T-helper 2 cell treated with Interferon-gamma antibody and Interleukin-4, amounts not matched to agents 100 ng/mL and 5 ng/mL, for 36 hours (primary cell): Measurements from ENCODE around the gene CBFA2T3. TPM values are rescaled to one million over a fixed set of nuclear protein-coding genes. Genes with fewer than 3 reads are reported as not detected.

Source experiments
- intact Hi-C: fragments of 100-400 bp; cut with micrococcal nuclease; formaldehyde crosslinking; loops from one replicate; pipeline ENCODE4 v1.15.1; 2023
- total RNA-seq: library from RNA; stranded (reverse); gene quantifications from 2 replicates; pipeline ENCODE4 v1.2.3, GENCODE V29; 2022

The CBFA2T3 gene
- total RNA-seq, 1 donor from 2014 or later: 0.73 TPM

DNA sequence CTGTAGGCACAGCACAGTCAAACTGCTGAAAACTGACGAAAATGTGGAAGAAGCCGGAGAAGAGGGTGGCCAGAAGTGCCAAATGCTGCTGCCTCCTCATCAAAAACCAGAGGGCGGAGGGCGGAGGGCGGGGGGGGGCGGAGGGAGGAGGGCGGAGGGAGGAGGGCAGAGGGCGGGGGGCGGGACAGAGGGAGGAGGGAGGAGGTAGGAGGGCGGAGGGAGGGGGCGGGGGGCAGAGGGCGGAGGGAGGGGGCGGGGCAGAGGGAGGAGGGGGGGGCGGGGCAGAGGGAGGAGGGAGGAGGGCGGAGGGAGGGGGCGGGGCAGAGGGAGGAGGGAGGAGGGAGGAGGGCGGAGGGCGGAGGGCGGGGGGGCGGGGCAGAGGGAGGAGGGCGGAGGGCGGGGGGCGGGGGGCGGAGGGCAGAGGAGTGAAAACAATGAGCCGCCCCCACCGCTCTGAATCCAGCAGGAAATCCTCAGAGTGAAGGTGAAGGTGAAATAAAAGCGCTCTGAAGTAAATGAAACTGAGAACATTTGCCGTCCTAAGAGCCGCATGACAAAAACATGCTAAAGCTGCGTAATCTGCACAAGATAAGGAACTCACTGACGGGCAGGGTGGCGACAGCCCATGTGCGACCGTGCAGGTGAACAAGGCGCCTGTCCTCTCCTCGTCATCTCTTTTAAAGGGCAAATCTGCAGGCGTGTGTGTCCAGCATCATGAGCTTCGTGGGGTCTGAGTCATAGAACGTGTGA, 22.6 kb upstream of the CBFA2T3 start:
- intact Hi-C loops: no loop called here

DNA sequence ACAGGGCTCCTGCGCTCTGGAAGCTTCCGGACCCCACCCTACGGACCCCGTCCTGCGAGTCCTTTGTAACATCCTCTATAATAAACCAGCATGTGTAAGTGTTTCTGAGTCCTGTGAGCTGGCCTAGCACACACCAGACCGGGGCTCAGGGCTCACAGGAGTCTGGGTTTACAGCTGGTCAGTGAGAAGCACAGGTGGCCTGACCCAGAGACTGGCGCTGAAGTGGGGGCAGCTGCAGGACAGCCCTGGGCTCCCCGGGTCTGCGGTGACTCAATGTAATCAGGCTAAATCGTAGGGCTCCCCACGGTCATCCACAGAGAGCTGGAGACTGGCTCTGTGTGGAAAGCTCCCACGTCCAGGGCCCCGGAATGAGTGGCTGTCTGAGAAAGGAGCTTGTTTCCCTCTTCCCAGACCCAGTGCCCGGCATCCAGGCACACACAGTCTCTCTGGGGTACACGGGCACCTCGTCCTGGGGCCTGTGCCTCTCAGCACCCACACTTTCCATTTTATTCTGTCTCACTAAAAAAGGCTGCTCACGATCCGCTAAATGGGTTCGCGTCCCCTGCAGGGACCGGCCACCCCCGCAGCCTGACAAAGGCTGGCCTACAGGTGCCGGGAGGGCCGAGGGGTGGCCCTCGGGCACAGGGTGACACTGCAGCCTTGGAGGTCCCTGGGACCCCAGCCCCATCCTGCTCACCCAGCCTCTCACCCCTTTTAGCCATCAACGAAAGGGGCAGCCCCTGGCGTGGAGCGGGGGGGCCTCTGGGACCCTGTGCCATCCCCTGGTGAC, 18.9 kb upstream of the CBFA2T3 start:
- intact Hi-C loops: no loop called here

DNA sequence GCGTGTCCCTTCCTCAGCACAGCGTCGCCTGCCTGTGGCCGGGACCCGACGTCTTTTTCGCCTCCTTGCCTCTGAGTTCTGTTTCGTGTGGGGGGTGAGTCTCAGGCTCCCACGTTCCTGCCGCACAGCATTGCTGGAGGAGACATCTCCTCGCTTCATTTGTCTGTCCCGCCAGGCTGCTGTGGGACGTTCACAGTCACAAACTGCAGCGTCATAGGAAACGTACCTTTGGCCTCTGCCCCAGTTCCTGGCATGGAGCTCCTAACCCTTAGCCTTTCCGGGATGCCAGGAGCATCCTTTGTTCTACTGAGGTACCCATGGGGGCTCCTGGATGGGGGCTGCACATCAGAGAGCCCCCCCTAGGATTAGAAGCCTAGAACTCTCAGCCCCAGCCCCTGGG, 18.2 kb upstream of the CBFA2T3 start:
- intact Hi-C loops: no loop called here

DNA sequence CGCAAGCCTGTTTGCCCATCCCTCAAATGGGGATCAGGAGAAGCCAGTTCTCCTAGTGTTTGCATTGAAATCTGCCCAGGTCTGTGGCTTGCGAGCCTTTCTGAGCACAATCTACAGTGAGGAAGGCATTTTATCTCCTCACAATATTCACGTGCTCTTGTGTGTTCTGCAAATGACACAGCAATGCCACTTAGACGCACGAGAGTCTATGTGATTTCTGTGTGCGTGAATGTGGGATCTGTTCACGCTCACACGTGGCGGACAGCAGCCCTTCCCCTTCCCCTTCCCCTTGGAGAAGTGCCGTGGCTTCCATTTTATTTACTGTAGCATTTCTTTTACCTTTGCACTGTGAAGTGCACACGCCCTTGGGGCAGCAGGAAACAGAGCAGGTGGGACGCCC, 17.7 kb upstream of the CBFA2T3 start:
- intact Hi-C loops: no loop called here

DNA sequence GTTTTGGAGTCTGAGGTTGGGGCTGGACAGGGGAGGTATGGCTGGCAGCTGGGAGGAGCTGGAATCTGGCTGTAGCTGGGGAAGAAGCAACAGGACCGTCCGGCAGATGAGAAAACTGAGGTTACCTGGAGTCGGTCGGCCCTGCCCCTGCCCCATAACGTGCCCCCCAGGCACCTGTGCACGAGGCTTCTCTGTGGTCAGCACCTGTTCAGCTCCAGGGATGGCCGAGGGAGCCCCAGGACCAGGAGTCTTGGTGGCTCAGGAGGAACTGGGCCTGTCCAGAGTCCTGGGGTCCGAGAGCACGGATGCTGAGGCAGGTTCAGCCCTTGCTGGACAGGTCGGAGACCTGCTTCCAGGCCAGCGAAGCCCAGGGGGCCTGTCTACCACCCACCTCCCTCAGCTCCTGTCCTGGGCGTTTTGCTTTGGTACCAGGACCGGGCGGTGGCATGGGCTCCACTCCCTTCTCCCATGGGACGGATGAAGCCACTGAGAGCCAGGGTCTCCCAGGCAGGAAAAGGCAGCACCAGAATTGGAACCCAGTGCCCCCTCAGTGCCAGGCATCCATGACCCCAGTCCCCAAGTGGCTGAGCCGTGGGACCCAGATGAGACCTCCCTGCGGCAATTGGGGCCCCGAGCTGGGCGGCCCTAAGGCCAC, 17.1 kb upstream of the CBFA2T3 start:
- intact Hi-C loops: no loop called here

DNA sequence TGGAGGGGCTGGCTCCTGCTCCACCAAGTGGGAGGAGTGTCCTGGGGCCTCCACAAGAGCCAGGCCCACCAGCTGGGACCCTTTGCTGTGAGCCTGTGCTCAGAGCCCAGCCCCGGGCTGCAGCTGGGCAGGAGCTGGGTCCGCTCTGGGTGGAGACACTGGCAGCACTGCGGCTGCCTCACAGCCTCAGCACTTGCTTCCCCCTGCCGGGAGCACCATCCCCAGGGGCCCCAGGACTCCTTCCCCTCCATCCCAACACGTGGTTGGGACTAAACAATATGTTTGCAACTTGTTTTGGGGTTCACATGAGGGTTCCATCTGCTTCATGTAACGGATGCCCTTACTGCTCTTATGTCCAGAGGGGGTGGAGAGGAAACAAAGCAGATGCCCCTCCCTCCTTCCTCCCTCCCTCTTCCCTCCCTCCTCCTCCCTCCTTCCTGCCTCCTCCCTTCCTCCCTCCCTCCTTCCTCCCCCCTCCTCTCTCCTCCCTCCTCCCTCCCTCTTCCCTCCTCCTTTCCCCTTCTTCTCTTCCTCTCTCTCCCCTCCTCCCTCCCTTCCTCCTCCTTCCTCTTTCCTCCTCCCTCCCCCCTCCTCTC, 16.3 kb upstream of the CBFA2T3 start:
- intact Hi-C loops: no loop called here

DNA sequence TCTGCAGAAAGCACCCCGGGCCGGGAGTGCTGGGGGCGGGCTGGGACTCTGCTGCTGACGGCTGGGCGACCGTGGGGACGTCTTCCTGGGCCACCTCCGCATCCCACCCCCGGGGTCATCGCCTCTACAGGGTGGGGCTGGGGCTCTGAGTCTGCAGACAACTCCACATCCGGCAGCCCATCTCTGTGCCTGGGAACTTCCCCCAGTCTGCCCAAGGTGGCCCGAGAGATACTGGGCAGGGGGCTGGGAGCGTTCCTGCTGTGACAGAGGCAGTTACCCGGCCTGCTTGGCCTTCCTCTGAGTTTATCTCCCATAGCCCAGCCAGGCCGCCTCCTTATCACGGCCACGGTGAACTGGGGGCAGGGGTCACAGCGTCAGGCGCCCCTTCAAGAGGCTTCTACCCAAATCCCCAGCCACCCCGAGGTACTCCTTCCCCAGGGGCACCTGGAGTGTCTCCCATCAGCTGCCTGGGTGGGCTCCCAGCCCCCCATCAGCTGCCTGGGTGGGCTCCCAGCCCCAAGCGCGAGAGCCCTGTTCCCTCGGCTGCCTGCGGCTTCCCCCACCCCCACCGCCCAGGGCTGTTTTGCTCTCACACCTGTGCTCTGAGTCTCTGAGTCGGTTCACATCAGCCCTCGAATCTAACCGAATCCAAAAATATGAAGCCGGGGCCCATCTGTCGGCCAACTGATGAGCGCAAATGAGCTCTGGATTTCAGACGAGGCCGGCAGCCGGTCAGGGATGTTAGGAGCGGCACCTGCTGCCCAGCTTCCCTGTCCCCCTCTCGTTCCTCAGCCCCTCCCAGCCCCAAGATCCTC, 15.6 kb upstream of the CBFA2T3 start:
- intact Hi-C loops: no loop called here

DNA sequence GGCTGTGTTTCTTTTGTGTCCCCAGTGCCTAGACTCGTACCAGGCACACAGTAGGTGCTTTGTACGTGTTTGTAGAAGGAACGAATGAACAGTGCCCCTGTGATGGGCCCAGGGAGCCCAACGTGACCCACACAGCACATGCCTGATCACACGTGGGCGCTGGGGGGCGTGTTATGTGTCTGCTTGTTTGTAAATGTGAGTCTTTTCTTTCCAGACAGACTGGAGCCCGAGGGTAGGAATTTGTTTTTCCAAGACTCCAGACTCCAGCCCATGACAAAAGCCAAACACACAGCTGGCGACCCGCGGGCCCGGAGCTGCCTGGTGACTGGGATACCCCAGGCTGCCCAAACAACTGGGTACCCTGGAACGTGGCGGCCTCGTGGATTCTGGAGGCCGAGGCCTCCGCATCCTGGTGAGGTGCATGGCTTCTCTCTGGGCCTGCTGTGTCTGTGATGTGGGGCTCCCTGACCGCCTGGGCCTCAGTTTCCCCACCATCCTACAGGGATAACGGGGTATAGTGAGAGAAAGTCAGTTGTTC, 14.9 kb upstream of the CBFA2T3 start:
- intact Hi-C loops: no loop called here

DNA sequence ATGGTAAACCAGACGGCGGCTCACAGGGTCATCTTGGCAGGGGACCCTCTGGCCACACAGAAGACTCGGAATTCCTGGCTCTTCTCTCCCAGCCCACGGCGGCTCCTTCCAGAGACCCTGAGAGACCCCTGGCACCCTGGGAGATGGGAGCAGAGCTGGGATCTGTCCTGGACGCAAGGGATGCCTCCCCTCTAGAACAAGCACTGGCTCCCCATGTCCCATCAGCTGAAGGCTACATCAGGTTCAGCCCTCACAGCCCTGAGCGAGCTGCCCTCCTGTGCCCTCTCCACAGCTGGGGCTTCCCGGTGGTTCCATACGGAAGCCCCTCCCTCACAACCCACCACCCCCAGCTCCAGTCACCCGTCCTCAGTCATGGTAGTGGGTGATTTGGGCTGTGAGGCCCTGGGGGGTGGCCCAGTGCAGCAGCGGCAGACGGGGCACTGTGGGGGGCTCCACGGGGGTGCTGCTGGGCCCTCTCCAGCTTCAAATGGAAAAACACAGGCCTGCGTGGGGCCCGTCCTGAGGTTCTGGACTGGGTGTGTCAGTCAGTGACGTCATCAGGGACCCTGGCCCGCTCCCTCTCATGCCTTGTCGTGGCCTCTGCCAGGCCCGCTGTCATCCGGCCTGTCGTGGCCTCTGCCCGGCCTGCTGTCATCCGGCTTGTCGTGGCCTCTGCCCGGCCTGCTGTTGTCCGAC, 13.0 kb upstream of the CBFA2T3 start:
- intact Hi-C loops: no loop called here

DNA sequence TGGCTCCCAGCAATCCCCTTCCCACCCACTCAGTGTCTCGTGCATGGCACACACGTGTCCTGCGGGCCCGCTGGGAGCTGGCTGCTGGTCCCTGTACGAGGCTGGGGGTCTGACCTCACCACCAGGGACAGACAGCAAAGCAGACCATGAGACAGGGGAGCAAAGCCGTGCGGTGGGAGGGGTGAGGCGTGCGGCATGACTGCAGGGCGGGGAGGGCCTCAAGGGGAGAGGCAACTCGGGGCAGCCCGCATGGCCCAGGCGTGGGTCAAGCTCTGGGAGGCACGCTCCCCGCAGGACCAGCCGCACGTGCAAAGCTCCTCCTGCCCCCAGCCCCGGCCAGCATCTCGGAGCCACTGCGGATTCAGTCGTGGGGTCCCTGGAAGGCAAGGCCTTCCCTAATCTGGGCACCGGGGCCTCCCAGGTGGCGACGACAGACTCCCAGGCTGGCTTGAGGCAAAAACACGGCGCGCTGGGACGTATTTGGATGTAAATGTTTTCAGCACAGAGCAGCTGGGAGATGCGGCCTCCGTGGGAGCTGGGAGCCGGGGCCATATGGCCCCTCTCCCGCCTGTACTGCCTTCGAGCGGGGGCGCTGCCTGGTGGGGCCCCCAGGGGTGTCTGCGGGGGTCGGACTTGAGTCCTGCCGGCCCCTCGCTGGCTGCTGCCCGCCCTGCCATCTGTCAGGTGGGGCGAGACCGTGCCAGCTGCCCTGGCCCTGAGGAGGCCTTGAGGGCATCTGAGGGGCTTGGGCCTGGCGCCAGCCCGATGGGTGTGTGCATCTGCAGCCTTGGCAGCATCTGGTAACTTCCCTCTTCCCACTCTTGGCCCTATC, 12.2 kb upstream of the CBFA2T3 start:
- intact Hi-C loops: no loop called here

DNA sequence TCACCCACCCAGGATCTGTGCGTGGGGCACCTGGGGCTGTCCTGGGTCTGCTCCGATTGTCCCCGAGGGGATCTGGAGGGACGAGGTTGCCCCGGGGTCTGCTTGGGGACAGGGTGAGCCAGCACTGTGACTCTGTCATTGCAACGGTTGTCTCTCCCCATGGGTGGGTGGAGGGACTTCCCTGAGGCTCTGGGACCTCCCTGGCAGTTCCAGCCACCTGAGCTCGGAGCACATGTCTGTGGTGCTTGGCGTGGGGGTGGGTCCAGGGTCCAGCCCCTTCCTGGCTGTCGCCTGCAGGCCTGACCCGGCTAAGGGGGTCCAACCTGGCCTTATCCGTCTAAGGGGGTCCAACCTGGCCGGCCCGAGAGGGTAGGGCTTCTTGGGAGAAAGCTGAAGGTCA, 8.5 kb upstream of the CBFA2T3 start:
- intact Hi-C loops: no loop called here

DNA sequence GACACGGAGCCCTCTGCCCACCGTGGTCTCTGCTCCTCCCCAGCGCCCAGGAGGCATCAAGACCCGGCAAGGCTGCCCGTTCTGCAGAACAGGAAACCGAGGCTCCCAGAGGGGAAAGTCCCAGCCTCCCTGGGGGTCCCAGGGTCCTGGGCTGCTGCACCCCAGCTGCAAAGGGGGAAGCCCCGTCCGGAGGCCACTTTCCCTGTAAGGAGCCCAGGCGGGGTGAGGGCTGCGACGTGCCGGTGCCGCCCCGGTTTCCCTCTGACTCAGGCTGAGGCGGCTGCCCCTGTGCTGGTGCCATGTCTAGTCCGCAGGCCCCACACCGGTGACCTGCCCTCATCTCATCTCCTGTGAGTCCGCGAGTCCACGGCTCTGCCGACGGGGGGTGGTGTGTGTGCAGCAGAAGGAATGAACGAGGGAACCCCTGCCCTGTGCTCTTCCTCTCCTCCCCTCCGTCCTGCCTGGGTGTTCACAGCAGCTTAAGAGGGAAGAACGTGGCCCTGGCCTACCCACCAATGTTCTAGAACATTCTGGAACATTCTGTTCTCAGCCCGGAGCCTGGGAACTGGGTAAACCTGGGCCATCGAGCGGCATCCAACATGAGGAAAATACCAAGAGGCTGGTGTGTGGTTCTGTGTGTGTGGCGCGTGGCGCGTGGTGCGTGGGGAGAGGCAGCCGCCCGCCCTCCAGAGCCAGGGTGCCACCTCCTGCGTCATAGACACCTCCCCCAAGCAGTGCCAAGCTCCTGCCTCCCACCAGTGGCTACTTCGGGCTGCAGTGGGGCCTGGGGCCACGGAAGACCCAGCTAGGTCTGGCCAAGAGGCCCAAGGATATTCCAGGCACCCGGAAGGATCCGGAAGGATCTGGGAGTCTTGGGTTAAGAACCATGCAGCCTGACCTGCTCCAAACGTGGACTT, 7.0 kb upstream of the CBFA2T3 start:
- intact Hi-C loops: no loop called here

DNA sequence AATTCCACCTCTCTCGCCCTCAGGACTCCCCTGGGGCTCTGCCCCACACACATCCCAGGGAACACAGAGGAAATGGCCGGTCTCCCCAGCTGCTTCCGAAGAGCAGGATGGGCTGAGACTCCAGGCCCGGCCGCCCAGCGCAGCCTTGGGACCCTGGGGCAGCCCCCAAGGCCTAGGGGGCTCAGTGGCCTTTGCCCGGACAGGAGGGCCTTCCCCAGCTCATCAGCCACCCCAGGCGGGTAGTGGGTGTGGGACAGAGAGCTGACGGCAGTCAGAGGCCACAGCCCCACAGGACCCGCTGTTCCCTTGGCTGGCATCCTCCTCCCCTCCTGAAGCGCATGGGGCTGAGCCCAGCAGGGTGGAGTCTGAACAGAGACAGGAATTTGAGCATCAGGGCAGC, 6.2 kb upstream of the CBFA2T3 start:
- intact Hi-C loops: no loop called here

DNA sequence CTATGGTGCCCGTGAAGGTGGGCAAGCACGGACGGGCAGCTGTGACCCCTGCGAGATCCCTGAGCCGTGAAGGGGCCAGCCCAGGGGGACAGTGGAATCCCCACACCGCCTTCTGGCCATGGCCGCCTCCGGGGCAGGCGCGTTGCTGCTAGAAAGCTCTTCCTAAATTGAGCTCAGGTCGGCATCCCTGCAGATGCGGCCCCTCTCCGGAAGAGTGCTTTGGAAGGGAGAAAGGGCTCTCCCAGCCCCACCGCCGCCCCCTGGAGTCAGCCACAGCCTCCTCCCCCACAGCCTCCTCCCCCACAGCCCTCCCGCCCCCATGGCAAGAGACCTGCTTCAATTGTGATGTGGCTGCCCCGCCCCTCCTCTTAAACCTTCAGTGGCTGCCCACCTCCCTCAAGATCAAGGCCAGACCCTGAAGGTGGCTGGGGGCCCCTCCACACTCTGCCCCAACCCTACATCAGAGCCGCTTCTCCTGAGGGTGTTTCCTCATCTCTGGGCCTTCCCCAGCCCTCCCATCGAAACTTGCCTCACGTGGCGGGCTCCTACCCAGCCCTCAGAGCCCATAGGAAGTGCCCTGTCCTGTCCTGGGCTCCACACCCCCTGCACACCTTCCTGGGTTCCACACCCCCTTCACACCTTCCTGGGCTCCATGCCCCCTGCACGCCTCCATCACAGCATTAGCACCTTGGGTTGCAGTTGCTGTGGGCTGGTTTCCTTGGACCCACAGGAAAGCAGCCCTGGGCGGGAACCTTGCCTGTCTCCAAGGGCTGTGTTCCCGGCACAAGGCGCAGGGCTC, 5.5 kb upstream of the CBFA2T3 start:
- intact Hi-C loops: no loop called here

DNA sequence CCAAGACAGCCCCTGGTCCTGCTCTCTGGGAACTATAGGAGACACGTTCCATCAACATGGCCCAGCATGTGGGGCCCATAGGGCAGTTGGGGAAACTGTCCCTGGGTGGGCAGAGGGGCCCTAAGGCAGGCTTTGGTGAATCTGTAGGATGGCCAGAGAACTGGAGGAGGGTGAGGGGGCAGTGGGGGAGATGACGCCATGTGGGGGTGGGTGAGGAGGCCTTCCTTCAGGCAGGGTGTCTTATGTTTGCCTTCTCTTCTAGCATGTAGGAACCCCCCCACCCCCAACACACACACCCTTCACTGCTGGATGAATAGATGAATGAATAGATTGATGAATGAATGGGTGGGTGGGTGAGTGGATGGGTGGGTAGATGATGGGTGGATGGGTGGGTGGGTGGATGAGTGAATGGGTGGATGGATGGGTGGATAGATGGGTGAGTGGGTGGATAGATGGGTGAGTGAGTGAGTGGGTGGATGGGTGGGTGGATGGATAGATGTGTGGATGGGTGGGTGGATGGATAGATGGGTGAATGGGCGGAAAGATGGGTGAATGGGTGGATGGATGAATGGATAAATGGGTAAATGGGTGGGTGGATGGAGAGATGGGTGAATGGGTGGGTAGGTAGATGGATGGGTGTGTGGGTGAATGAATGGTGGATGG, 2.5 kb upstream of the CBFA2T3 start:
- intact Hi-C loops: no loop called here

DNA sequence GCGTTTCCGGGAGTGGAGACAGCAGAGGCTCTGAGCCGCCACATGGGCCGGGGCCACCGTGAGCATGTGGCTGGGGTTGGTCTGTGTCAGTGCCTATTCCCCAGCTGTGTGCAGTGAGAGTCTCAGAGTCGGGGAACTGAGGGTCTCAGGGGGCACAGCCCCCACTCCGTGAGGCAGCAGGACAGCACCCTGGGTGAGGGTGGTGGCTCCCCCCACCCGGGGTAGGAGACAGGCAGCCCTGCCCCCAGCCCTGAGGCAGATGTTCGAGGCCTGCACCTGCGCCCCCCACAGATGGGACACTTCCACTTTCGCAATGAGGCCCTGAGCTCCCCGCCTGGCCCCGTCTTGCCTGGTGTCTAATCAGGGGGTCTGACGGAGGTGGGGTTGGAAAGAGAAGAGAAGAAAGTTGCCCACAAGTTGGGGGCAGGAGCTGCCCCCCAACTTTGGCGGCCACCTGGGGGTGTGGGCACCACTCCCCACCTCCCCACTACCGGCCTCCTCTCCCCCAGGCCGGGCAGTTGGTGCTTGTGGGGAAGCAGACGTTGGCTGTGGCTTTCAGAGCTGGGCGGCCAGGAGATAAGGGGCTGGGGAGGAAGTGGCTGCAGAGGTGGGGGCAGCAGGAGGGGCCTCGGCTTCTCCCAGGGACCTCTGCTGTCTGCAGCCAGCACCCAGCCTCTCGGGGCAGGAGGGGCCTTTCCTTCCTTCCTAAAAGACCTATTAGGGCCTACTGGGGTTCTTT, 1.8 kb upstream of the CBFA2T3 start:
- intact Hi-C loops: no loop called here
